Myocyte (in vitro differentiated cells): Measurements from ENCODE around the gene SUPT3H. TPM values are rescaled to one million over a fixed set of nuclear protein-coding genes. Genes with fewer than 3 reads are reported as not detected.

Experiments used
- microRNA counts: library from miRNA; unstranded; fragments of <30 nt; microRNA quantifications from one replicate; lab custom pipeline; 2016
- microRNA-seq: library from miRNA; unstranded; fragments of <30 nt; microRNA quantifications from one replicate; pipeline ENCODE4, GENCODE V29; 2016
- total RNA-seq: library from RNA; depleted of rRNA; stranded (reverse); fragments of >200 nt; gene quantifications from 2 replicates; pipeline ENCODE4 v1.2.3, GENCODE V29; 2014

SUPT3H gene
- total RNA-seq, 1 donor from 2014 or later: 7.8 TPM

MicroRNAs within 50 kb of the gene (microRNA counts, 767-probe panel; counts per million panel counts)
- microRNA hsa-miR-586 (lab: Ali Mortazavi, UCI): not detected

Small RNA genes within 50 kb of the gene (microRNA-seq; reads per million reads assigned to microRNA genes)
- gene MIR586: not detected

Other genes with a start within 250 kb of the SUPT3H start
- gene RUNX2, start 49.6 kb downstream of the SUPT3H start, total RNA-seq: 7.2 and 8.2 TPM in 2 replicates